ENCODE data around the gene CDX1.

DNA sequence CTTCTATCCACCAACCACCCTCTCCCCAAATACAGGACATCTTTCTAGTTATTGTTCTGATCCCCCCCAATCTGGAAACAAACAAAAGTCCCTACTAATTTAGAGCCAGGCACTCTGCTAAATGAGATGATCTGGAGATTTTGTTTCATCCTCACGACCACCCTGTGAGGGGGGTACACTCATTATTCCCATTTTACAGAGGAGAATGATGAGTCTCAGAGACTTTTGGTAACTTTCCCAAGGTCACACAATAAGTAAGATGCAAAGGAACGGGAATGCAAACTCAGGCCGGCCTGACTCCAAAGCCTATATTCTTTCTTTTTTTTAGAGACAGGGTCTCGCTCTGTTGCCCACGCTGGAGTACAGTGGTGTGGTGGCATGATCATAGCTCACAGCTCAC is 20.3 kb upstream of the CDX1 start:
- TF ChIP-seq, protein P1, sequence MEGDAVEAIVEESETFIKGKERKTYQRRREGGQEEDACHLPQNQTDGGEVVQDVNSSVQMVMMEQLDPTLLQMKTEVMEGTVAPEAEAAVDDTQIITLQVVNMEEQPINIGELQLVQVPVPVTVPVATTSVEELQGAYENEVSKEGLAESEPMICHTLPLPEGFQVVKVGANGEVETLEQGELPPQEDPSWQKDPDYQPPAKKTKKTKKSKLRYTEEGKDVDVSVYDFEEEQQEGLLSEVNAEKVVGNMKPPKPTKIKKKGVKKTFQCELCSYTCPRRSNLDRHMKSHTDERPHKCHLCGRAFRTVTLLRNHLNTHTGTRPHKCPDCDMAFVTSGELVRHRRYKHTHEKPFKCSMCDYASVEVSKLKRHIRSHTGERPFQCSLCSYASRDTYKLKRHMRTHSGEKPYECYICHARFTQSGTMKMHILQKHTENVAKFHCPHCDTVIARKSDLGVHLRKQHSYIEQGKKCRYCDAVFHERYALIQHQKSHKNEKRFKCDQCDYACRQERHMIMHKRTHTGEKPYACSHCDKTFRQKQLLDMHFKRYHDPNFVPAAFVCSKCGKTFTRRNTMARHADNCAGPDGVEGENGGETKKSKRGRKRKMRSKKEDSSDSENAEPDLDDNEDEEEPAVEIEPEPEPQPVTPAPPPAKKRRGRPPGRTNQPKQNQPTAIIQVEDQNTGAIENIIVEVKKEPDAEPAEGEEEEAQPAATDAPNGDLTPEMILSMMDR (IDR thresholded peaks at IDR 0.05), result no peak
- TF ChIP-seq EZH2 (IDR thresholded peaks at IDR 0.05), result no peak

Data from neural progenitor cell (in vitro differentiated cells).